NCI-H446 treated with DMSO at 0.1 percent for 48 hours (cell line): Measurements from ENCODE around the gene TPRX1.
"Not testable (repeated sequence)": the region's sequence is repeated elsewhere in the genome, so short reads cannot be mapped to it uniquely, and the experiment has no call there.

Experiments
- DNase-seq: peaks from one replicate; lab custom pipeline; 2025; lab: John Stamatoyannopoulos, UW

TPRX1 gene

DNA sequence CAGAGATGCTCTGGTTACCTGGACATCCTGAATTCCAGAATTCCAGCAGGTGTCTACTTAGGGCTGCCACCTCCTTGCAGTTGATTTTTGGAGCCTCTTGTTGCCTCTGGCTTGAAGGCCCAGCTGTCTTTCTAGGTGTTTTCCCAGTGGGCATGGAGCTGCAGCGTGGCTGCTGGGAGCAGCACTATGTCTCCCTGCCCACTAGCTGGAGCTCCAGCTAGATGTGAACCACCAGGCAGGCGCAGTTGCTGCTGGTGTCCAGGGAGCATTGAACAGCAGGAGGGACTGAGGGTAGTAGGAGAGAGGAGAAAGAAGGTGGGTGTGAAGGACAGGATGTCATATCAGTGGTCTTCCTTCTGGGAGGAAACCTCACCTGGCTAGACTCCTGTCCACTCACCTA is 35.7 kb downstream of the TPRX1 start:
- no peak for DNase-seq

DNA sequence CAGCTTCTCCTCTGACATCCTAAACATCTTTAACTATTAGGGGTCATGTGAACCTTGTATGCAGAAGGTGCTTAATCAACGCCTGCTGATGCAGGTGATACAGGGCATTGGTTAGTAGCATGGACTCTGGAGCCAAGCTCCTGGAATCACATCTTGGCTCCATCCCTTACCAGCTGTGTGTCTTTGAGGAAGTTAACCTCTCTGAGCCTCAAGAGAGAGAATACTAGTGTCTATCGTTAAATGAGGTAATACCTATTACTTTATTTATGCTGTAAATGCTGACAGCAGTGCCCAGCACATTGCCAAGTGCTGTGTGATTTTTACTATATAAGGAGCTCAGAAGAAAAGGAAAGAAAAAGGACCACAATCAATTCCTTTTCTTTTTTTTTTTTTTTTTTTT is 37.0 kb downstream of the TPRX1 start:
- DNase-seq, result no peak

DNA sequence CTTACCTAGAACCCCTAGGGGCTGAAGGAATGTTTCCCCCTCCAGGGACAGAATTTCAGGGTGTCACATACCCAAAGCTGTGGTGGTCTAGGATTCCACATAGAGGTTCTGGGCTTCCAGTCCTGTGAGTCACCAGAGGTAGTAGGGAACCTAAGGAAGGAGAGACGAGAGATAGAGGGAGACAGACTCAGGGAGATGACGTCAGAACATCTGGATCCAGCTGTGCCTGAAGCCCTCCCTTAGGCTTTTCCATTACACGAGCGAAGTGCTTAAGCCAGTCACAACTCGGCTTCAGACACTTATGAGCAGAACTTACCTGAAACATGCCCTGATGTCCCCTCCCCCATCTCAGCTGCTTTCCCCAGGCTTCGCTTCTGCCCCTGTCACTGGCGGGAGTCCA is 37.7 kb downstream of the TPRX1 start:
- DNase-seq, result no peak

DNA sequence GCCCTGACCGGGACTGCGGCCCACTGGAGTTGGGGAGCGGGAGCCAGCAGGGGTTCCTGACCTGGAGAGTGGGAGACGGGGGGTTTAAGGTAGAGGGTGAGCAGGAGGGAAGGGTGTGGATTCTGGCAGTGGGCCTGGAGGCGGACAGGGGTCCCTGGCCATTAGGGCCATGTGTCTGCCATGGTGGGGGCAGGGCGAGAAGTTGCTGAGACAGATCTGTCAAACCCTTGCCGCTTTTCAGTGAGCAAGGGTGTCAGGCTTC is 38.1 kb downstream of the TPRX1 start:
- DNase-seq, result no peak

DNA sequence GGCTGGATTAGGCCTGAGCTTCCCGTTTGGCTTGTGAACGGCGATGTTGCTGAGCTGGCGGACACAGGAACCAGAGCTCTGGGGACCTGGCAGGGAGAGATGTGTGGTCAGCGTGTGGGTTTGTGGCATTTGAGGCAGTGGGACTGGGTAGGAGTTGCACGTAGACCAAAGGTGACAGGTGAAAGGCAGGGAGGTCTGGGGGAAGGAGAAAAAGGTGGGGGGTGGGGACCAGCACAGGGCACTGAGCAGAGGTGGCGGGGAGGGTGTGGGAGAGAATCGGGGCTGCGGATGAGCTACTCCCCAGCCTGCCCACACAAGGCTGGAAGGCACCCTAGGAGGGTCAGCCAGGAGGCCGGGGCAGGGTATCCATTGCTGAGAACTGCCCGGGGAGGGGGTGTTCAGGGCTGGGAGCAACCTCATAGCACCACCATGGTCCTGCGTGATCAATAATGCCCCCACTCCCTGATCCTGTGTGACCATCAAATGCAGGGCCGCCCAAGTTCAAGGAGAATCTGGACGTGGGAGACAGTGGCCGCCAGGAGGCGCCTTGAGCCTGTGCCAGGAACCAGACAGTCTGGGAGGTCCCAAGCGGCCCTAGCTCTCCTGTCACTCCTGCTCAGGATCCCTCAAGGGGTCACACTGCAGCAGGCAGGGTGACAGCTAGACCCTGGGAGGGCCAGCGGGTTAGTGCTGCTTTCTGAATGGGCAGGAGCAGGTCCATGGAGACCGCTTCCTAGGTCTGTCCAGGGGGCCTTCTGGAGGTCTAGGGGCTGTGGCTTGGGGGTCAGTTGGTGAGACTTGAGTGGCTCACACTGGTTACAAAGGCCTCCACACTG is 38.6 kb downstream of the TPRX1 start:
- no peak for DNase-seq

DNA sequence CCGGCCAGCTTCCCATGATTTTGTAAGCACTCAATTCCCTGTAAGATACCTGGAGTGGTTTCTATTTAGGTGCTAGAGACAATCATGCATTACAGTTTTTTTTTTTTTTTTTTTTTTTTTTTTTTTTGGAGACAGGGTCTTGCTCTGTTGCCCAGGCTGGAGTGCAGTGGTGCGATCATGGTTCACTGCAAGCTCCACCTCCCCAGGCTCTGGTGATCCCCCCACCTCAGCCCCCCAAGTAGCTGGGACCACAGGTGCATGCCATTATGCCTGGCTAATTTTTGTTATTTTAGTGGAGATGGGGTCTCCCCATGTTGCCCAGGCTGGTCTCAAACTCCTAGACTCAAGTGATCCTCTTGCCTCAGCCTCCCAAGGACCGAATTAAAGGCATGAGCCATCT is 39.6 kb downstream of the TPRX1 start:
- not testable (repeated sequence) for DNase-seq

DNA sequence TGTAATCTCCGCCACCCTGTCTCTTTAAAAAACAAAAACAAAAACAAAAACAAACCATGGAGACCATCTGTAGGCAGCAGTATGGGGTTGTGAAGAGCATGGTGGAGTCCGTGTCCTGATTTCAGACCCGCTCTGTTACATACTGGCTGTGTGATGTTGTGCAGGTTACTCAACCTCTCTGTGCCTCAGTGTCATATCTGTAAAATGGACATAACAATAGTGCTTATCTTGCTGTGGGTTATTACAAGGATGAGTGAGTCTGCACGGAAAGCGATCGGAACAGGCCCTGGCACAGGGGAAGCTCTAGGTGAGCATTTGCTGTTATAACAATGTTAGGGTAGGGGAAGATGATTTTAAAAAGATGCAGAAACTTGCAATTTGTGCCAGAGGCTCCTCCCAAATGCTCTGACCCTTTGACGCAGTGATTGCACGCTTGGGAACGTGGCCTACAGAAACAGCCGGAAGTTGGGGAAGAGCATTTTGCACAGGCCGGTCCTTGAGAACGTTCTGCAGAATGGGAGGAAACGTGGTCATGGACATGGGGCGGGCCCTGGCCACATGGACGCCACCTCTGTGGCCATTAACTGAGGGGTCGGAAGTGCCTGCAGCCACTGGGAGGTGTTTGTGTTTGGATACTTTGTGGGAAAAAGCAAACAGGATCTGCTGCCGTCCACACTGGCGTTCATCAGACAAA is 41.6 kb downstream of the TPRX1 start:
- no peak for DNase-seq

DNA sequence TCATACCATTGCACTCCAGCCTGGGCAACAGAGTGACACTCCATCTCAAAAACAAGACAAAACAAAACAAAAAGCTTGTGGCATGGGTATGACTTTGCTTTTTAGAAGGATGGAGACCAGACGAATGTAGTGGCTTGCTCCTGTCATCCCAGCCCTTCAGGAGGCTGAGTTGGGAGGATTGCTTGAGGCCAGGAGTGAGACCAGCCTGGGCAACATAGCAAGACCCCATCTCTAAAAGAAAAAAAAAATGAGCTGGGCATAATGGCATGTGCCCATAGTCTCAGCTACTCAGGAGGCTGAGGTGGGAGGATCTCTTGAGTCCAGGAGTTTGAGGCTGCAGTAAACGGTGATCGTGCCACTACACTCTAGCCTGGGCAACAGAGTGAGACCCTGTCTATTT is 42.2 kb downstream of the TPRX1 start:
- DNase-seq, result no peak

DNA sequence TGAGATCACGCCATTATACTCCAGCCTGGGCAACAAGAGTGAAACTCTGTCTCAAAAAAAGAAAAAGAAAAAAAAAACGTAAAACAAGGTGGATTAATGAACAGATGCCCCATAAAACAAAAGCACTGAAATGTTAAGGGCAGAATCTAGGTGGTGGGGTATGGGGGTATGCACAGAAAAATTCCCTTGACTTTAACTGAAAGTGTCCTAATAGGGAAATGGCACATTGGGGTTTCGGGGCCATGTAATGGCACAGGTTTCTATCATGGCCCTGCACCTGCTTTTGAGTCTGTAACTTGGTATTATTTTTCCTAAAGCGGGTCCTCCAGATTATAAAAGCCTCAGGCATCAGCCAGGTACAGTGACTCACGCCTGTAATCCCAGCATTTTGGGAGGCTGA is 42.8 kb downstream of the TPRX1 start:
- no peak for DNase-seq

DNA sequence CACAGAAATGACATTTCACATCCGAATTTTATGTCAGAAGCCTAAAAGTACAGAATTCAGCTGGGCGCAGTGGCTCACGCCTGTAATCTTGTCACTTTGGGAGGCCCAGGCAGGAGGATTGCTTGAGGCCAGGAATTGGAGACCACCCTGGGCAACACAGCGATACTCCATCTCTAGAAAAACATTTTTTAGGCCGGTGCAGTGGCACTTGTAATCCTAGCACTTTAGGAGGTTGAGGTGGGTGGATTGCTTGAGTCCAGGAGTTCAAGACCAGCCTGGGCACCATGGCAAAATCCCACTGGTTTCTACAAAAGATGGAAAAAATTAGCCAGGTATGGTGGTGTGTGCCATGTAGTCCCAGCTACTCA is 43.7 kb downstream of the TPRX1 start:
- no peak for DNase-seq

DNA sequence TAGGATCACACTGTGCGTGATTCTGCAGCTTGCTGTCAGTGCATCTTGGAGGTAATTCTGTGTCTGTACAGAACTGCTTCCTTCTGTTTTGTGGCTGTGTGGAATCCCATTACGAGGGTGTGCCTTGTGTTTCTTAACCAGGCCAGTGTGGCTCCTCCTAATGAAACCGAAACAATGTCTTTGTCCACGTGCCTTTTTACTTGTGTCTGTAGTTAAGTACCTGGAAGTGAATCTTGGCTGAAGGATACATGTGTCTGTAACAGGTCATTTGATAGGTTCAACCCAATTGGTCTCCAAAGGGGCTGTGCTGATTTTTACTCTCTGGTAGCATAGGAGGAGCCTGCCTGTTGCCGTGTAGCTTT is 45.9 kb downstream of the TPRX1 start:
- DNase-seq, result no peak

DNA sequence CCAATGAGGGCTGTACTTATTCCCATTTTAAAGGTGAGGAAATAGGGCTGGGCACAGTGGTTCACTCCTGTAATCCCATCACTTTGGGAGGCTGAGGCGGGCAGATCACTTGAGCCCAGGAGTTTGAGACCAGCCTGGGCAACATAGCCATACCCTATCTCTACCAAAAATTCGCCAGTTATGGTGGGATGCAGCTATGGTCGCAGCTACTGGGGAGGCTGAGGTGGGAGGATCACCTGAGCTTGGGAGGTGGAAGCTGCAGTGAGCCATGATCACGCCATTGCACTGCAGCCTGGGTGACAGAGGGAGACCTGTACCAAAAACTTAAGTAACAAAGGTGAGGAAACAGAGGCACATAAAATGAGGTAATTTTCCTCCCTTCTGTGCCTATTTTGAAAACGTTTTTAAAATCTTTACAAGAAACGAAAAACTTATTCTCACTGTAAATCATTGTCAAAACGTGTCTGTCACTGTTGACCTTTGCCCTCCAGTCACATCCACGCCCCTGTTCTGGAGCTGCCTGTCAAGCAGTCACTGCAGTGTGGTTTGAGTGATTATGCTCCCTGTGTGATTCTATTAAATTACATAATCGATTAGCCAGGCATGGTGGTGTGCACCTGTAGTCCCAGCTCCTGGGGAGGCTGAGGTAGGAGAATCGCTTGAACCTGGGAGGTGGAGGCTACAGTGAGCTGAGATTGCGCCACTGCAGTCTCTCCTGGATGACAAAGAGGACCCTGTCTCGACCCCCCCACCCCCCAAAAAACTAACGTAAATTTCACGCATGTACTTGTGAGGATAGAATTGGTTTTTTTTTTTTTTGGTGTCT is 46.5 kb downstream of the TPRX1 start:
- DNase-seq, result no peak

DNA sequence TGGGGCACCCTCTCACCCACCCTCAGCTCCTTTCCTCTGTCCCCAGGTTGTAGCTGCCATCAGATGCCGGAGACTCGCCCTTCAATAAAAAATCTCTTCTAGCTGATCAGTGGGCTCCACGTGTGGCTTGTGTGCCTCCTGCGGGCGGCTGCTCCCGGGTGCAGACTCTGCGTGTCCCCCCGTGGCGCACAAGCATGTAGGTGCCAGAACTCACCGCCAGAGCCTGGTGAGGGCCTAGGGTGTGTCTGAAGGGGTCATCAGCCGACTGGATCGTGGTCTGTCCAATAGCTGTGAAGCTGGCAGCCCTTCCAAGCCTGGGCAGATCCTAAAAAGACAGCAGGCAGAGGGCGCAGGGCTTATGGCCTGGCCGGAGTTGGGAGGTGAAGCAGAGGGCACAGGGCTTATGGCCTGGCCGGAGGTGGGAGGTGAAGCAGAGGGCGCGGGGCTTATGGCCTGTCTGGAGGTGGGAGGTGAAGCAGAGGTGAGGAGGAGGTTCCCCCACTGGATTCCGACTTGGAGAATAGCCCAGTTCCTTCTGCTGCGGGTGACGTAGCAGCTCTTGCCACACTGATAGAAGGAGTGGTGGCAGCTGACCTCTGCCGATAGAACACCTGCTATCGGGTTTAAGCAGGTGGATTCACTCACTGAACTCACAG is 47.3 kb downstream of the TPRX1 start:
- DNase-seq, result no peak

DNA sequence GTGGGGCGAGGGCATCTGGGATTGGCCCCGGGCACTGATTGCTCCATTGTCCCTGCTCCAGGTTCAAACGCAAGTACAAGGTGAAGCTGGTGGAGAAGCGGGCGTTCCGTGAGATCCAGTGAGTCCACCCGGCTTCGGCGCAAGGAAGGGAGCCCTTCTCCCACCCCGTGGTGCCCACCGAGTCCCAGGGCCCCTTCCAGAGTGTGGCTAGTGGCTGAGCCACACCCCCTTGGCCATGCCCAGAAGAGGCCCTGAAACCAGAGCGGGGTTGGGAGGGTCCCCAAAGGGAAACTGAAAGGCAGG is 47.8 kb downstream of the TPRX1 start:
- no peak for DNase-seq

DNA sequence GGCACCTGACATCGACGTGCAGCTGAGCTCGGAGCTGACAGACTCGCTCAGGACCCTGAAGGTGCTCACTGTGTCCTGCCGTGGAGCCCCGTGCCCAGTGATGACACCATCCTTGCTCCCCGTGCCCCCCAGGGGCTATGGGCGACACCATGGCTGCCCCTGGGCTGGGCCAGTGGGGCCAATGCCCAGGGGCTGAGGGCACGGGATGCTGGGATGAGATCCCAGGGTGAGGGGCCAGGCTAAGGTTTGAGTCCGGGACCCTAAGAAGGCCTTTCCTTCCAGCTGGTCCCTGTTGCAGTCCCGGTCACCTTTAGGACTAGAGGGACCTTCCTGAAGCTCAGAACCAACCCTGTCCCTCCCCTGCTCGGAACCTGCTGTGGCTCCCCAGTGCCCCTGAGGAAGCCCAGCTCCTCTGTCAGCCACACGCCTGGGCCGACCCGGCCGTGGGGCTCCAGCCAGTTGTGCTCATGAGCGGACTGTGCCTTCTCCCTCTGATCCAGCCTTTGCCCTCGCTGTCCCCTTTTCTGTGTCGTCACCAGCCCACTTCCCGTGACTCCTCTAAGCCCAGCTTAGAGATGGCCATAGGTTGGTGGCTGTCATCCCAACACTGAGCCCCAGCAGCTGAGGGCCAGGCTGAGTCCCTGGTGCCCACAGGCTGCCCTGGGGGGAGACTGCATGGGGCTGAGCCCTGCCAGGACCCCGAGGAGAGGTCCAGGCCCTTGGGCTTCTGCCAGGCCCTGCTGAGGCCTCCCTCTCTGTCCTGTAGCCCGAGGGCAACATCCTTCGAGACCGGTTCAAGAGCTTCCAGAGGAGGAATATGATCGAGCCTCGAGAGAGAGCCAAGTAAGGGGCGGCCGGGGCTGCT is 48.4 kb downstream of the TPRX1 start:
- DNase-seq, result no peak

DNA sequence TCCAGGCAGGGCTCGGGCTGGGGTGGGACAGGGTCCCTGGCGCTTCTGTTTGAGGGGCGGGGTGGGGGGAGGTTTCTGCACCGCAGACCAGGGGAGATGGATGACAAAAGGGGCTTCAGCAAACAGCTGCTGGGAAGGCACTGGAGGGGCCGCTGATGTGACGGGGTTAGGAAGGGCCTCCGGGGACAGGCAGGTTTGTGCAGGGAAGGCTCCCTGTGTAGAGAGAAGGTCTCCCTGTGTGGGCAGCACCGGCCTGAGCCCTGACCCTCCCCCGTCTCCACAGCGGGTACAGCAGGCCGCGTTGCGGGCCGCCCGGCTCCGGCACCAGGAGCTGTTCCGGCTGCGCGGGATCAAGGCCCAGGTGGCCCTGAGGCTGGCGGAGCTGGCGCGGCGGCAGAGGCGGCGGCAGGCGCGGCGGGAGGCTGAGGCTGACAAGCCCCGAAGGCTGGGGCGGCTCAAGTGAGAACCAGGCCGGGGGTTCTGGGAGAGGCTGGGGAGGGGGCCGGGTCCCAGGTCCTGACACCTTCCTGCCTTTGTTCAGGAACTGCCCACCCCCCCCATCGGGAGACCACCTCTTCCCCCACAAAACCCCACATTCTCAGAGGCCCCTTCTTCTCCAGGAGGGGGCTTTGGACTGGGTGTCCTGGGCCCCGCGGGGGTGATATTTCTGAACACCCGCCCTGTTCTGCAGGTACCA is 49.1 kb downstream of the TPRX1 start:
- DNase-seq, result no peak

DNA sequence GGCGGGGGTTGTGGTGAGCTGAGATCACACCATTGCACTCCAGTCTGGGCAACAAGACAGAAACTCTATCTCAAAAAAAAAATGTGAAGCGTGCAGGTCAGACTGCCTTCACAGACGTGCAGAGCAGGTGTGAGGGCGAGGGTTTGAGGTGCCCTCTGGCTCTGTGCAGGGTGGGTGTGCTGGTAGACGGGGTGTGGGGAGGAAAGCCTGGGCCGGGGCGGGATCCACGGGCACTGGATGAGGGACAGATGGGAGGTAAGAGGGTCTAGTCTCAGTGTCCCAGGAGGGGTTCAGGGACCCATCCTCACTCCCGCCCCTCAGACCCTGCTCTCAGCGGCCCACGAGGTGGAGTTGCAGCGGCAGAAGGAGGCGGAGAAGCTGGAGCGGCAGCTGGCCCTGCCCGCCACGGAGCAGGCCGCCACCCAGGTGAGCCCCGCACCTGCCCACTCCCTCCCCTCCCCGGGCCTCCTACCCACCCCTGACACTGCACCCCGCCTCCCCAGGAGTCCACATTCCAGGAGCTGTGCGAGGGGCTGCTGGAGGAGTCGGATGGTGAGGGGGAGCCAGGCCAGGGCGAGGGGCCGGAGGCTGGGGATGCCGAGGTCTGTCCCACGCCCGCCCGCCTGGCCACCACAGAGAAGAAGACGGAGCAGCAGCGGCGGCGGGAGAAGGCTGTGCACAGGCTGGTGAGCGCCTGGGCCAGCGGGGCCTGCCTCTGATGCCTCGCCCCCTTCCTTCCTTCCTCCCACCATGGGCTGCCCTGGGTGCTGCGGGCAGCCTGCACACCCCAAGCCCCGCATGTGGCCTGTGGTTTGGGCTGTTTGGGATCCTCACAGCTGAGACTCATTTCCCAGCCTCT is 49.9 kb downstream of the TPRX1 start:
- no peak for DNase-seq

DNA sequence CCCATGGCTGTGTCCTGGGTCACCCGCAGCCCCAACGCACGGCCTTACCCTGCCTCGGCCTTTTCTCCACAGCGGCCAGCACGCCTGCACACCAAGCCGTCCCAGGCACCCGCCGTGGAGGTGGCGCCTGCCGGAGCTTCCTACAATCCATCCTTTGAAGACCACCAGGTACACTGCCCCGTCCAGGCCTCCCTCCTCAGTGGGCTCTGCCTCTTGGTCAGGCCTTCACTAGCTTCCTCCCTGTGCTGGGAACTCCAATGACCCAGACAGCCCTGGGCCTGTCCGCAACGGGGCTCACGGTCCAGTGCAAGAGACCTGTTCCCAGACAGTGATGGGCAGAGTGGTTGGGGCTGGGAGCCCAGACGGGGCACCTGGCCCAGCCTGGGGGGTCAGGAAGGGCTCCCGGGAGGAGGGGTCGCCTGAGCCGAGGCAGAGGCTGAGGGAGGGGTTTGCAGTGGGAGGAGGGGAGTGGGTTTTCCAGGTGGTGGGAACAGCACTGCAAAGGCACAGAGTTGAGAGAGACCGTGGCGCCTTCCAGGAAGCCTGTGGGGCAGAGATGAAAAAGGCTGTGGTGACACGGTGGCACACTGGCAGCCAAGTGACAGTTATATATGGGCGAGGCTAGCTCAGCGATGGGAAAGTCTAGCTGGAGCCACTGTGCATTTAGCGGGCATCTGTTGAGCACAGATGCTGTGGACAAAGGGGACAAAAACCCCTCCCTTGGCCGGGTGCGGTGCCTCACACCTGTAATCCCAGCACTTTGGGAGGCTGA is 51.7 kb downstream of the TPRX1 start:
- no peak for DNase-seq
